HepG2 (cell line): Measurements from ENCODE around the gene PIK3R1. TPM values are rescaled to one million over a fixed set of nuclear protein-coding genes. Genes with fewer than 3 reads are reported as not detected.

Experiments used
- ARID2 ChIP-seq: sonication (generic); formaldehyde crosslinking; IDR thresholded peaks from 2 replicates; pipeline ENCODE4 v1.8.1; 2022; ENCODE audit warnings: mild to moderate bottlenecking, missing genetic modification reagents, borderline replicate concordance
- HIVEP1 ChIP-seq: sonication (generic); formaldehyde crosslinking; IDR thresholded peaks from 2 replicates; pipeline ENCODE4 v1.4.0; 2020; ENCODE audit warnings: mild to moderate bottlenecking, missing genetic modification reagents
- HOXA3 ChIP-seq: sonication (generic); formaldehyde crosslinking; IDR thresholded peaks from 2 replicates; pipeline ENCODE4 v1.5.0; 2020; ENCODE audit warnings: missing genetic modification reagents
- HOXA5 ChIP-seq: sonication (generic); formaldehyde crosslinking; IDR thresholded peaks from 2 replicates; pipeline ENCODE4 v1.4.0; 2020; ENCODE audit warnings: missing genetic modification reagents
- NCOA1 ChIP-seq: sonication (generic); formaldehyde crosslinking; IDR thresholded peaks from 2 replicates; pipeline ENCODE4 v1.9.0; 2021; ENCODE audit warnings: missing genetic modification reagents
- ONECUT2 ChIP-seq: sonication (generic); formaldehyde crosslinking; IDR thresholded peaks from 2 replicates; pipeline ENCODE4 v1.4.0; 2020; ENCODE audit warnings: missing genetic modification reagents
- PHB2 ChIP-seq: fragments of 450-650 bp; IDR thresholded peaks from 2 replicates; pipeline ENCODE4 v1.6.1; 2018; ENCODE audit not compliant: partially characterized antibody
- RARA ChIP-seq: IDR thresholded peaks from 2 replicates; pipeline ENCODE4 v1.6.1; 2016; ENCODE audit warnings: missing genetic modification reagents, missing compliant biosample characterization
- SNRNP70 ChIP-seq: fragments of 200-400 bp; formaldehyde crosslinking; IDR thresholded peaks from 2 replicates; pipeline ENCODE4 v1.6.1; 2017; ENCODE audit warnings: mild to moderate bottlenecking, low read depth, low read length, moderate library complexity
- ZC3H4 ChIP-seq: sonication (generic); formaldehyde crosslinking; IDR thresholded peaks from 2 replicates; pipeline ENCODE4 v1.4.0; 2020; ENCODE audit warnings: missing genetic modification reagents, borderline replicate concordance
- ZNF431 ChIP-seq: sonication (generic); formaldehyde crosslinking; IDR thresholded peaks from 2 replicates; pipeline ENCODE4 v1.9.0; 2022; ENCODE audit warnings: missing genetic modification reagents, low read depth, mild to moderate bottlenecking, borderline replicate concordance
- ZNF678 ChIP-seq: sonication (generic); formaldehyde crosslinking; IDR thresholded peaks from 2 replicates; pipeline ENCODE4 v1.4.0; 2020; ENCODE audit warnings: mild to moderate bottlenecking, missing genetic modification reagents
- ZNF772 ChIP-seq: sonication (generic); formaldehyde crosslinking; IDR thresholded peaks from 2 replicates; pipeline ENCODE4 v1.5.0; 2020; ENCODE audit warnings: mild to moderate bottlenecking, missing genetic modification reagents
- ZSCAN31 ChIP-seq: sonication (generic); formaldehyde crosslinking; IDR thresholded peaks from 2 replicates; pipeline ENCODE4 v1.5.0; 2020; ENCODE audit warnings: low read depth, mild to moderate bottlenecking, missing genetic modification reagents
- polyA plus RNA-seq, 8 experiments: library from polyadenylated mRNA; depleted of rRNA in 3 of 8; stranded (reverse) in 7 of 8; unstranded in 1 of 8; fragments of >200 nt; fragmentation: Illumina TruSeq in 4 of 8; extraction: Trizol in 4 of 8; gene quantifications; 2 replicates each; pipeline versions ENCODE4 v1.2.1 to v1.2.3, GENCODE V29; 2011 to 2016; ENCODE audit warnings: low read depth in 4 of 8, missing spikeins in 1 of 8, mixed read lengths in 1 of 8; ENCODE audit not compliant: insufficient read depth in 1 of 8
- total RNA-seq, 5 experiments: library from RNA; depleted of rRNA; stranded (reverse); fragments of >200 nt; fragmentation: Illumina TruSeq; extraction: Trizol; gene quantifications; 2 replicates each; pipeline ENCODE4 v1.2.3, GENCODE V29; 2016; ENCODE audit warnings: low read depth in 1 of 5
- TF ChIP-seq, protein P1 (sequence below): sonication (generic); formaldehyde crosslinking; IDR thresholded peaks from 2 replicates; pipeline ENCODE4 v1.5.0; 2020; ENCODE audit warnings: missing genetic modification reagents
- TF ChIP-seq, protein P2 (sequence below): sonication (generic); formaldehyde crosslinking; IDR thresholded peaks from 2 replicates; pipeline ENCODE4 v1.4.0; 2020; ENCODE audit warnings: mild to moderate bottlenecking, missing genetic modification reagents, borderline replicate concordance
- TF ChIP-seq, protein P3 (sequence below): IDR thresholded peaks from 2 replicates; pipeline ENCODE4 v1.6.1; 2016; ENCODE audit warnings: low read depth, control low read depth
- TF ChIP-seq, protein P4 (sequence below): sonication (generic); formaldehyde crosslinking; IDR thresholded peaks from 2 replicates; pipeline ENCODE4 v1.4.0; 2020; ENCODE audit warnings: missing genetic modification reagents, borderline replicate concordance
- TF ChIP-seq, protein P5 (sequence below): sonication (generic); formaldehyde crosslinking; IDR thresholded peaks from 2 replicates; pipeline ENCODE4 v1.4.0; 2020; ENCODE audit warnings: mild to moderate bottlenecking, missing genetic modification reagents
- TF ChIP-seq, protein P6 (sequence below): fragments of 450-650 bp; IDR thresholded peaks from 2 replicates; pipeline ENCODE4 v1.6.1; 2017; ENCODE audit warnings: mild to moderate bottlenecking

Gene PIK3R1
- total and polyA plus RNA-seq, 2 of the 13 experiments (the other 11 are each of a cell fraction or from before 2014, with no cell fraction given) = 8.4 to 21.3 TPM

DNA sequence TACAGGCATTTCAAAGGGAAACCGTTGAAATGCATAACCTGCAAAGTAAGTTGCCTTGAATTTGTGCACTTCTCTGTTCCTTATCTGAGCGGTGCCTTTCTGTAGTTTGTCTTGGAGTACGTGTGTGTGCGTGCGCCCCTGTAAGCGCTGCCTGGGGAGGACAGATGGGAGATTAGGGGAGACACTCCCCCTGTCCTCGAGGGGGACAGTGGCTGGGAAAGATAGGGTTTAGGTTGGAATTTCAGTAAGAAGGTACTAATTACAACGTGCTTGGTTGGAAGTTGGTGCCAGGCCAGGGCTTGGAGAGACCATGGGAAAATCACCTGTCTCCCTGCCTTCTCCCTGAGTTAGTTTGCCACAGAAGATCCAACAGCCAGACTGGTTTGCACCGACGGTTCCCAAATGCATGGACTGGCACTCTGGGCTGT is 73.2 kb downstream of the PIK3R1 start (continued):
- TF ChIP-seq, protein P1, sequence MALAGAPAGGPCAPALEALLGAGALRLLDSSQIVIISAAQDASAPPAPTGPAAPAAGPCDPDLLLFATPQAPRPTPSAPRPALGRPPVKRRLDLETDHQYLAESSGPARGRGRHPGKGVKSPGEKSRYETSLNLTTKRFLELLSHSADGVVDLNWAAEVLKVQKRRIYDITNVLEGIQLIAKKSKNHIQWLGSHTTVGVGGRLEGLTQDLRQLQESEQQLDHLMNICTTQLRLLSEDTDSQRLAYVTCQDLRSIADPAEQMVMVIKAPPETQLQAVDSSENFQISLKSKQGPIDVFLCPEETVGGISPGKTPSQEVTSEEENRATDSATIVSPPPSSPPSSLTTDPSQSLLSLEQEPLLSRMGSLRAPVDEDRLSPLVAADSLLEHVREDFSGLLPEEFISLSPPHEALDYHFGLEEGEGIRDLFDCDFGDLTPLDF (CRISPR knock-in tag) = 0 out of 2 replicates have a peak, but pooled peaks have one; percentile 12
- TF ChIP-seq ZNF431 (CRISPR knock-in tag) = no peak
- TF ChIP-seq, protein P2, sequence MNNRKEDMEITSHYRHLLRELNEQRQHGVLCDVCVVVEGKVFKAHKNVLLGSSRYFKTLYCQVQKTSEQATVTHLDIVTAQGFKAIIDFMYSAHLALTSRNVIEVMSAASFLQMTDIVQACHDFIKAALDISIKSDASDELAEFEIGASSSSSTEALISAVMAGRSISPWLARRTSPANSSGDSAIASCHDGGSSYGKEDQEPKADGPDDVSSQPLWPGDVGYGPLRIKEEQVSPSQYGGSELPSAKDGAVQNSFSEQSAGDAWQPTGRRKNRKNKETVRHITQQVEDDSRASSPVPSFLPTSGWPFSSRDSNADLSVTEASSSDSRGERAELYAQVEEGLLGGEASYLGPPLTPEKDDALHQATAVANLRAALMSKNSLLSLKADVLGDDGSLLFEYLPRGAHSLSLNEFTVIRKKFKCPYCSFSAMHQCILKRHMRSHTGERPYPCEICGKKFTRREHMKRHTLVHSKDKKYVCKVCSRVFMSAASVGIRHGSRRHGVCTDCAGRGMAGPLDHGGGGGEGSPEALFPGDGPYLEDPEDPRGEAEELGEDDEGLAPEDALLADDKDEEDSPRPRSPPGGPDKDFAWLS (CRISPR knock-in tag) = no peak
- TF ChIP-seq NCOA1 (CRISPR knock-in tag) = no peak
- 0 out of 2 replicates have a peak, but pooled peaks have one; percentile 0 for TF ChIP-seq ARID2 (CRISPR knock-in tag)
- TF ChIP-seq, protein P3, sequence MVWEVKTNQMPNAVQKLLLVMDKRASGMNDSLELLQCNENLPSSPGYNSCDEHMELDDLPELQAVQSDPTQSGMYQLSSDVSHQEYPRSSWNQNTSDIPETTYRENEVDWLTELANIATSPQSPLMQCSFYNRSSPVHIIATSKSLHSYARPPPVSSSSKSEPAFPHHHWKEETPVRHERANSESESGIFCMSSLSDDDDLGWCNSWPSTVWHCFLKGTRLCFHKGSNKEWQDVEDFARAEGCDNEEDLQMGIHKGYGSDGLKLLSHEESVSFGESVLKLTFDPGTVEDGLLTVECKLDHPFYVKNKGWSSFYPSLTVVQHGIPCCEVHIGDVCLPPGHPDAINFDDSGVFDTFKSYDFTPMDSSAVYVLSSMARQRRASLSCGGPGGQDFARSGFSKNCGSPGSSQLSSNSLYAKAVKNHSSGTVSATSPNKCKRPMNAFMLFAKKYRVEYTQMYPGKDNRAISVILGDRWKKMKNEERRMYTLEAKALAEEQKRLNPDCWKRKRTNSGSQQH (CRISPR knock-in tag) = peak; percentile 27; the same call in 1 of the 2 replicates
- no peak for TF ChIP-seq ZSCAN31 (CRISPR knock-in tag)
- no peak for TF ChIP-seq SNRNP70
- no peak for TF ChIP-seq HOXA3 (CRISPR knock-in tag)
- TF ChIP-seq ONECUT2 (CRISPR knock-in tag) = peak; percentile 20; the same call in 1 of the 2 replicates
- 0 out of 2 replicates have a peak, but pooled peaks have one; percentile 22 for TF ChIP-seq HOXA5 (CRISPR knock-in tag)
- TF ChIP-seq ZC3H4 = no peak
- TF ChIP-seq RARA (CRISPR knock-in tag) = no peak
- TF ChIP-seq, protein P4, sequence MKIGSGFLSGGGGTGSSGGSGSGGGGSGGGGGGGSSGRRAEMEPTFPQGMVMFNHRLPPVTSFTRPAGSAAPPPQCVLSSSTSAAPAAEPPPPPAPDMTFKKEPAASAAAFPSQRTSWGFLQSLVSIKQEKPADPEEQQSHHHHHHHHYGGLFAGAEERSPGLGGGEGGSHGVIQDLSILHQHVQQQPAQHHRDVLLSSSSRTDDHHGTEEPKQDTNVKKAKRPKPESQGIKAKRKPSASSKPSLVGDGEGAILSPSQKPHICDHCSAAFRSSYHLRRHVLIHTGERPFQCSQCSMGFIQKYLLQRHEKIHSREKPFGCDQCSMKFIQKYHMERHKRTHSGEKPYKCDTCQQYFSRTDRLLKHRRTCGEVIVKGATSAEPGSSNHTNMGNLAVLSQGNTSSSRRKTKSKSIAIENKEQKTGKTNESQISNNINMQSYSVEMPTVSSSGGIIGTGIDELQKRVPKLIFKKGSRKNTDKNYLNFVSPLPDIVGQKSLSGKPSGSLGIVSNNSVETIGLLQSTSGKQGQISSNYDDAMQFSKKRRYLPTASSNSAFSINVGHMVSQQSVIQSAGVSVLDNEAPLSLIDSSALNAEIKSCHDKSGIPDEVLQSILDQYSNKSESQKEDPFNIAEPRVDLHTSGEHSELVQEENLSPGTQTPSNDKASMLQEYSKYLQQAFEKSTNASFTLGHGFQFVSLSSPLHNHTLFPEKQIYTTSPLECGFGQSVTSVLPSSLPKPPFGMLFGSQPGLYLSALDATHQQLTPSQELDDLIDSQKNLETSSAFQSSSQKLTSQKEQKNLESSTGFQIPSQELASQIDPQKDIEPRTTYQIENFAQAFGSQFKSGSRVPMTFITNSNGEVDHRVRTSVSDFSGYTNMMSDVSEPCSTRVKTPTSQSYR (CRISPR knock-in tag) = no peak
- no peak for TF ChIP-seq ZNF678
- peak; percentile 5; the same call in 1 of the 2 replicates for TF ChIP-seq ZNF772 (CRISPR knock-in tag)
- no peak for TF ChIP-seq PHB2
- TF ChIP-seq, protein P5, sequence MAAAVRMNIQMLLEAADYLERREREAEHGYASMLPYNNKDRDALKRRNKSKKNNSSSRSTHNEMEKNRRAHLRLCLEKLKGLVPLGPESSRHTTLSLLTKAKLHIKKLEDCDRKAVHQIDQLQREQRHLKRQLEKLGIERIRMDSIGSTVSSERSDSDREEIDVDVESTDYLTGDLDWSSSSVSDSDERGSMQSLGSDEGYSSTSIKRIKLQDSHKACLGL (CRISPR knock-in tag) = no peak
- TF ChIP-seq, protein P6, sequence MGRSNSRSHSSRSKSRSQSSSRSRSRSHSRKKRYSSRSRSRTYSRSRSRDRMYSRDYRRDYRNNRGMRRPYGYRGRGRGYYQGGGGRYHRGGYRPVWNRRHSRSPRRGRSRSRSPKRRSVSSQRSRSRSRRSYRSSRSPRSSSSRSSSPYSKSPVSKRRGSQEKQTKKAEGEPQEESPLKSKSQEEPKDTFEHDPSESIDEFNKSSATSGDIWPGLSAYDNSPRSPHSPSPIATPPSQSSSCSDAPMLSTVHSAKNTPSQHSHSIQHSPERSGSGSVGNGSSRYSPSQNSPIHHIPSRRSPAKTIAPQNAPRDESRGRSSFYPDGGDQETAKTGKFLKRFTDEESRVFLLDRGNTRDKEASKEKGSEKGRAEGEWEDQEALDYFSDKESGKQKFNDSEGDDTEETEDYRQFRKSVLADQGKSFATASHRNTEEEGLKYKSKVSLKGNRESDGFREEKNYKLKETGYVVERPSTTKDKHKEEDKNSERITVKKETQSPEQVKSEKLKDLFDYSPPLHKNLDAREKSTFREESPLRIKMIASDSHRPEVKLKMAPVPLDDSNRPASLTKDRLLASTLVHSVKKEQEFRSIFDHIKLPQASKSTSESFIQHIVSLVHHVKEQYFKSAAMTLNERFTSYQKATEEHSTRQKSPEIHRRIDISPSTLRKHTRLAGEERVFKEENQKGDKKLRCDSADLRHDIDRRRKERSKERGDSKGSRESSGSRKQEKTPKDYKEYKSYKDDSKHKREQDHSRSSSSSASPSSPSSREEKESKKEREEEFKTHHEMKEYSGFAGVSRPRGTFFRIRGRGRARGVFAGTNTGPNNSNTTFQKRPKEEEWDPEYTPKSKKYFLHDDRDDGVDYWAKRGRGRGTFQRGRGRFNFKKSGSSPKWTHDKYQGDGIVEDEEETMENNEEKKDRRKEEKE = no peak
- no peak for TF ChIP-seq HIVEP1 (CRISPR knock-in tag)
